Choroid plexus epithelial cell (primary cell): ENCODE measurements around the gene IQUB.

Experiments
- DNase-seq: peaks from one replicate; pipeline ENCODE4 v3.0.0-alpha.2; 2010; ENCODE audit warnings: low read depth
- H3K4me3 ChIP-seq: 2 replicates; pipeline ENCODE4 v1.5.1; 2011; ENCODE audit warnings: low read depth, mild to moderate bottlenecking, control low read depth, low read length, moderate library complexity
- TF ChIP-seq, protein P1 (sequence below): conservative IDR thresholded peaks from 2 replicates; pipeline ENCODE4 v1.5.1; 2011; ENCODE audit warnings: low read depth, mild to moderate bottlenecking, control low read depth, inconsistent platforms, low read length, moderate library complexity

IQUB gene

DNA sequence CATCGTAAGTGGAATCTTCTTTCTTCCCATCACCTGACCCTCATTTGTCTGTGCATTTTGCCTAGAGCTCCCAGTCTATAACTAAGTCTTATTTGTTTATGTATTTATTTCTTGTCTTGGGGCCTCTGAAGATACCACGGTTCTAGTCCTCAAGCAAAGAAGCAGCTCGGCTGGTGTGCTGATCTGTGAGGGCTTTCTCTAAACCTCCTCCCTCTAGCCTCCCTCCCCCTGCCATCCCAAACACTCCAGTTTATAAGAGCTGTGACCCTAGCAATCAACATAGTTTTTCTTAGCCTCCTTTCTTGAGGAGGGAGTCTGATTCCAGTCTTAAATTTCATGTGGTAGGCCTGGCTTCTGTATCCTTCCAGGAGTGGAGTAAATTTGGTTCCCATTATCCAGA, 38.9 kb upstream of the IQUB start:
- TF ChIP-seq, protein P1, sequence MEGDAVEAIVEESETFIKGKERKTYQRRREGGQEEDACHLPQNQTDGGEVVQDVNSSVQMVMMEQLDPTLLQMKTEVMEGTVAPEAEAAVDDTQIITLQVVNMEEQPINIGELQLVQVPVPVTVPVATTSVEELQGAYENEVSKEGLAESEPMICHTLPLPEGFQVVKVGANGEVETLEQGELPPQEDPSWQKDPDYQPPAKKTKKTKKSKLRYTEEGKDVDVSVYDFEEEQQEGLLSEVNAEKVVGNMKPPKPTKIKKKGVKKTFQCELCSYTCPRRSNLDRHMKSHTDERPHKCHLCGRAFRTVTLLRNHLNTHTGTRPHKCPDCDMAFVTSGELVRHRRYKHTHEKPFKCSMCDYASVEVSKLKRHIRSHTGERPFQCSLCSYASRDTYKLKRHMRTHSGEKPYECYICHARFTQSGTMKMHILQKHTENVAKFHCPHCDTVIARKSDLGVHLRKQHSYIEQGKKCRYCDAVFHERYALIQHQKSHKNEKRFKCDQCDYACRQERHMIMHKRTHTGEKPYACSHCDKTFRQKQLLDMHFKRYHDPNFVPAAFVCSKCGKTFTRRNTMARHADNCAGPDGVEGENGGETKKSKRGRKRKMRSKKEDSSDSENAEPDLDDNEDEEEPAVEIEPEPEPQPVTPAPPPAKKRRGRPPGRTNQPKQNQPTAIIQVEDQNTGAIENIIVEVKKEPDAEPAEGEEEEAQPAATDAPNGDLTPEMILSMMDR = no peak
- H3K4me3 ChIP-seq = no peak overlapping the region
- DNase-seq = no peak

DNA sequence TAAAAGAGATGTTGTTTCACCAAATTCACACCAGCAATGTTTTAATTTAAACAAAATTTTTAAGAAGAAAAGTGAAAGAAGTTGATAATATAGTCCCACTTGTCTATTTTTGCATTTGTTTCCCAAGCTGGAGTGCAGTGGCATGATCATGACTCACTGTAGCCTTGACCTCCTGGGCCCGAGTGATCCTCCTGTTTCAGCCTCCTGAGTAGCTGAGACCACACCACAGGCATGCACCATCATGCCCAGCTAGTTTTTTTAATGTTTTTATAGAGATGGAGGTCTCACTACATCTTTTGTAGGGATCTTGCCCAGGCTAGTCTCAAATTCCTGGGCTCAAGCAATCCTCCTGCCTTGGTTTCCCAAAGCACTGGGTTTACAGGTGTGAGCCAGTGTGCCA, 37.3 kb upstream of the IQUB start:
- TF ChIP-seq, protein P1 = no peak
- H3K4me3 ChIP-seq = no peak overlapping the region
- peak; percentile 66 for DNase-seq

DNA sequence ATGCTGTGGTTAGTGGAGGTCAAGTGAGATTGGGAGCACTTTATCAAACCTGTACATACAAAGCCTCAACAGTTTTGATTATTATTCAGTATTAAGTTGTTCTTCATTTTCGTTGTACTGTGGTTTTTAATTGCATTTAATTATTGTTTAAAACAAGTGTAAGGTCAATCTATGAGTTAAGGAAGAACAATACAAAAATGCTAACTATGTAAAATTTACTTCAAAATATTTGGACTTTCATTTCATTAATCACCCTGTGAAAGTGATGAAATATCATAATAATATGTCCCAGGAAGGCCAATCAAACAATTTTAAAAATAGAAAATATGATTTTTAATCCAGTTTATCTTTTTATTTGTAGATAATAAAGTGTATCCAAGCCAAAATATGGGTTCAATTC, 36.8 kb upstream of the IQUB start:
- TF ChIP-seq, protein P1 = no peak
- no peak overlapping the region for H3K4me3 ChIP-seq
- DNase-seq = no peak

DNA sequence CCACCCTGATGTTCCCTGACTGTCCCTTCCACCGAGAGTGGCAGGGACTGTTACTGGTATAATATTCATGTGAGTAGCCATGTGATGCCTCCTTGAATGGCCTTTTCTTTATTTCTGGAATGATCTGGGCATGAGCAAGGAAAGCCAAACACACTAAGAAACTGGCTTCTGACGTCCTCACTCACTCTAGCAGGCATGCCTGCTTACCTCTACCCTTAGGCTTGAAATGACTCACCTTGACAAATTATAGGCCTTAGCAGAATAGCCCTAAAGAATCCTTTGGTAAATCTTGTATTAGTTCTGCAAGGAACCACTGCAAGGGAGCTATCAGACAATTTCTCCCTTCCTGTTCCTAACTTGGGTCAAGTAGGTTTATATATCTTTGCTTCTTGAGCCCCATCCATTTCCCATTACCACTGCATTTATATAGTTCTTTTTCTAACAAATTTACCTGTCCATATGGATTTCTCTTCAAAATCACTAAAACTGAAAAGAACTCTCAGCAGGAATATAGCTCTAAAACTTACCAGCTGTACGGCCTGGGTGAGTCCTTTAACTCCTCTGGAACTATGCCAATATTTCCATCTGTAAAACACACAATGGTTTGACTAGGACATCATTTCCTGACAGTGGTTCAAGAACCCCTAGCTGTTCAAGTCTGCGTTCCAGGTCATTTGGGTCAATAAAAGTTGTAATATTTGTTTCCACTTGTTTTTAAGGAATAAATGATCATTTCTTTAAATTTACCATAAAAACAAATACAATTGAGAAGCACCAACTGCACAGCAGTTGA, 36.2 kb upstream of the IQUB start:
- peak; percentile 33 for DNase-seq
- TF ChIP-seq, protein P1 = no peak
- H3K4me3 ChIP-seq = no peak overlapping the region

DNA sequence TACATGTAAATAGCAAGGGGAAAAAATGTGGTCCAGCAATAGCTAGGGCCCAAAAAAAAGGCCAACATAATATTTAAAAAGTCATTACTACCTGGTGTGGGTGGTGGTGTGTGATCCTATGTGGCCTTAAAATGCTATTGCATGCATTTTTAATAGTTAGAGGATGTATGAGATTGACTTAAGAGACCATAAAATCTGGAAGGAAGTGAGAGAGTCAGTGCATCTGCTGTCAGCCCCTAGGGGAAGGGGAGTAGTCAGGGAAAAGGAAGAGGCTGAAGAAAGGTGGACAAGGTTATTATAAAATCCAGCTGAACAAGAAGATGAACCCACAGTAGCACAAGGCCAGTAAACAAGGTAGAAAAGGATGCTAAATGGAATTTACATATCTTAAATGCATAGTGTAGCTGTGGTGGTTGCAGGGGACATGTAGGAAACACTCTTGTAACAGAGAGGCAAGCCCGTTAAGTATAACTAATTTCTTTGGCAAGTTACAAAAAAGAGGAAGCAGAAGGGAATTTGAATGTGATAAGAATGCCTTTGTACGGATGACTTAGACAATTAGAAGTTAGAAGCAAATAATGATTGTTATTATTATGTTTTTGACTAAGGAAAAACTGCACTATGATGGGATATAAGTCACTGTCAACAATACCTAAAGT, 35.1 kb upstream of the IQUB start:
- no peak overlapping the region for H3K4me3 ChIP-seq
- no peak for DNase-seq
- TF ChIP-seq, protein P1 = no peak

DNA sequence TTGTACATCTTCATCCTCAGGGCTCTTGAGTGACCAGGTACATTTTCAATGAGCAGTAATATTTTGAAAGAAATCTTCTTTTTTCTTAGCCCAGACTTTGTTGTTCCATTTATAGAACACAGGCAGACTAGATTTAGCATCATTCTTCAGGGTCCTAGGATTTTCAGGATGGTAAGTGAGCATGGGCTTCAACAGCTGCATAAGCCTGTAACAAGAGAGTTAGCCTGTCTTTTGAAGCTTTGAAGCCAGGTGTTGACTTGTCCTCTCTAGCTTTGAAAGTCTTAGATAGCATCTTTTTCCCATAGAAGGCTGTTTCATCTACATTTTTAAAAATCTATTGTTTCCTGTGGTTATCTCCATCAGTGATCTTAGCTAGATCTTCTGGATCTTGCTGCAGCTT, 27.7 kb upstream of the IQUB start:
- H3K4me3 ChIP-seq = no peak overlapping the region
- no peak for DNase-seq
- TF ChIP-seq, protein P1 = no peak
